ENCODE results near the gene CTNNA3. TPM values are rescaled to one million over a fixed set of nuclear protein-coding genes. Genes with fewer than 3 reads are reported as not detected.

The CTNNA3 gene
- total RNA-seq, 1 donor from 2014 or later: not detected

DNA sequence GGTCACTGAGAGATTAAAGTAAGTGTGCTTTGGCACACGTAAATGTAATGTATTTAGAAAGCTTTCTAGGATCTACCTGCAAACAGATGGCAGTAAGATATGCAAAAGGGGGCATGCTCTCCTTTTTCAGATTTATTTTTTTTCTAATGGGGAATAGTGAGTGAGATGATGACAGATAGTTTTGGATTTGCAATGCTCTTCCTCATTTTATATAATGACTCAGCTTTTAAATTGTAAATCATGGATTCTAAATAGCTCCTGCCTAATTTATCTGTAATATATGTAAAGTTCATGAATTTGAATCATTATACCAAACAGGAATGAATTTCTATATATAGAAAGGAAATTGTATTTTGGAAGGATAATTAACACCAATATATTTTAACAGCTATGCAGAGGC is 1731.8 kb downstream of the CTNNA3 start:
- FAIRE-seq (no peak), DNase-seq (ENCODE audit: low read depth) (no peak)
- TF ChIP-seq CTCF (IDR thresholded peaks at IDR 0.05; ENCODE audit: insufficient read depth, low read length, severe bottlenecking): no peak
- H3K4me3 ChIP-seq (ENCODE audit: low read depth, low read length): no peak overlapping the region
- no peaks in the 10 kb centered on the region for H3K36me3 ChIP-seq (ENCODE audit: control insufficient read depth, insufficient read depth, low read length)
- H3K27me3 ChIP-seq (ENCODE audit: control insufficient read depth, insufficient read depth, low read length): no peaks in the 10 kb centered on the region

- no peak for TF ChIP-seq CTCF (IDR thresholded peaks at IDR 0.05; ENCODE audit: insufficient read depth, low read length, severe bottlenecking)
- no peaks in the 10 kb centered on the region for H3K27me3 ChIP-seq (ENCODE audit: control insufficient read depth, insufficient read depth, low read length)
- FAIRE-seq (no peak), DNase-seq (ENCODE audit: low read depth) (no peak)
- no peak overlapping the region for H3K4me3 ChIP-seq (ENCODE audit: low read depth, low read length)
- no peaks in the 10 kb centered on the region for H3K36me3 ChIP-seq (ENCODE audit: control insufficient read depth, insufficient read depth, low read length)
Measured at GRCh38 chr10:65952086-65952485, 1743.9 kb downstream of the CTNNA3 start.

GRCh38 chr10:65950075-65950474 is 1745.9 kb downstream of the CTNNA3 start:
- FAIRE-seq: no peak
- no peak for TF ChIP-seq CTCF (IDR thresholded peaks at IDR 0.05; ENCODE audit: insufficient read depth, low read length, severe bottlenecking)
- DNase-seq (ENCODE audit: low read depth): peak; percentile 41

GRCh38 chr10:65949526-65949925 is 1746.5 kb downstream of the CTNNA3 start:
- Histone ChIP-seq H3K4me3 (ENCODE audit: low read depth, low read length) (no peak overlapping the region), H3K36me3 (ENCODE audit: control insufficient read depth, insufficient read depth, low read length) (no peaks in the 10 kb centered on the region), H3K27me3 (ENCODE audit: control insufficient read depth, insufficient read depth, low read length) (no peaks in the 10 kb centered on the region)
- TF ChIP-seq CTCF (IDR thresholded peaks at IDR 0.05; ENCODE audit: insufficient read depth, low read length, severe bottlenecking): no peak
- FAIRE-seq: no peak
- no peak for DNase-seq (ENCODE audit: low read depth)

More at GRCh38 chr10:65950075-65950474, 1745.9 kb downstream of the CTNNA3 start:
- Histone ChIP-seq H3K36me3 (ENCODE audit: control insufficient read depth, insufficient read depth, low read length) (no peaks in the 10 kb centered on the region), H3K4me3 (ENCODE audit: low read depth, low read length) (no peak overlapping the region), H3K27me3 (ENCODE audit: control insufficient read depth, insufficient read depth, low read length) (no peaks in the 10 kb centered on the region)

DNA sequence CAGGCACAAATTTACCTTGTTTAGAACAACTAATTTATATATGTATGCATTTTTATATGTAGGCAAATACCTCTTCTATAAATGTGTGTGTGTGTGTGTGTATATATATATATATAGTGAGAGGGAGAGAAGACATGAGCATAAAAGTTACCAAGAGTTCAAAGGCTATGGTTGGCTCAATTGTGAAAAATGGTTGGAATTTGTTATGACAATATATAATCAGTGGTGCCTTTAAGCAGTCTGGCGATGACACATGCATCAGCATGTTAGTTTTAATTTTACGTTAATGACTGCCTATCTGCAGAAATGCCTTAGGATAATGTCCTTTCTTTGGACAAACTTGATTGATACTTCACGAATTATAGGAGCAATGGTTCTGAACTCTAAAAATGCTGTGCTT is 1750.9 kb downstream of the CTNNA3 start:
- Histone ChIP-seq H3K36me3 (ENCODE audit: control insufficient read depth, insufficient read depth, low read length) (no peaks in the 10 kb centered on the region), H3K4me3 (ENCODE audit: low read depth, low read length) (no peak overlapping the region), H3K27me3 (ENCODE audit: control insufficient read depth, insufficient read depth, low read length) (no peaks in the 10 kb centered on the region)
- DNase-seq (ENCODE audit: low read depth) (peak; percentile 19), FAIRE-seq (no peak)
- TF ChIP-seq CTCF (IDR thresholded peaks at IDR 0.05; ENCODE audit: insufficient read depth, low read length, severe bottlenecking): no peak

- Histone ChIP-seq H3K36me3 (ENCODE audit: control insufficient read depth, insufficient read depth, low read length) (no peaks in the 10 kb centered on the region), H3K27me3 (ENCODE audit: control insufficient read depth, insufficient read depth, low read length) (no peaks in the 10 kb centered on the region), H3K4me3 (ENCODE audit: low read depth, low read length) (no peak overlapping the region)
- FAIRE-seq: no peak
- DNase-seq (ENCODE audit: low read depth): no peak
- TF ChIP-seq CTCF (IDR thresholded peaks at IDR 0.05; ENCODE audit: insufficient read depth, low read length, severe bottlenecking): no peak
Measured at GRCh38 chr10:65943451-65943850, 1752.5 kb downstream of the CTNNA3 start.
